Astrocyte (in vitro differentiated cells and primary cell): Measurements from ENCODE around the gene NDUFV3.
"Not testable (repeated sequence)": the region's sequence is repeated elsewhere in the genome, so short reads cannot be mapped to it uniquely, and the experiment has no call there.

Source experiments
- EZH2 ChIP-seq: IDR thresholded peaks from 2 replicates; pipeline ENCODE4 v1.6.1; 2012; ENCODE audit warnings: mild to moderate bottlenecking, low read length, inconsistent platforms; ENCODE audit not compliant: insufficient read depth
- TF ChIP-seq, protein P1 (sequence below): IDR thresholded peaks from 2 replicates; pipeline ENCODE4 v1.5.1; 2011; ENCODE audit warnings: low read depth, mild to moderate bottlenecking, inconsistent platforms, low read length, moderate library complexity; ENCODE audit not compliant: insufficient read depth

DNA sequence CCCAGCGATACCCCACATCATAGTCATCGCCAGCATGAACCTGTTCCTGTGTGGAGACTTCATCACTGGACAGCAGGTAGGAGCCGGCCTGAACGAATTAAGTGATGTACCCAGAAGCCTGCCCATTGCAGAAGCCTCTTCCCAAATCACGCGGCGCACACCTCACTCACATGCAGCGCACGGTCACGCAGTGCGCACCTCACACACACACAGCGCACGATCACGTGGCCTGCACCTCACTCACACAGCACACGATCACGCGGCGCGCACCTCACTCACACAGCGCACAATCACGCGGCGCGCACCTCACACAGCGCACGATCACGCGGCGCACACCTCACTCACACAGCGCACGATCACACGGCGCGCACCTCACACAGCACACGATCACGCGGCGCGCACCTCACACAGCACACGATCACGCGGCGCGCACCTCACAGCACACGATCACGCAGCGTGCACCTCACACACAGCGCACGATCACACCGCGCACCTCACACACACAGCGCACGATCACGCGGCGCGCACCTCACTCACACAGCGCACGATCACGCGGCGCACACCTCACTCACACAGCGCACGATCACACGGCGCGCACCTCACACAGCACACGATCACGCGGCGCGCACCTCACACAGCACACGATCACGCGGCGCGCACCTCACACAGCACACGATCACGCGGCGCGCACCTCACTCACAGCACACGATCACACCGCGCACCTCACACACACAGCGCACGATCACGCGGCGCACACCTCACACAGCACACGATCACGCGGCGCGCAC lies 44.8 kb upstream of the NDUFV3 start:
- TF ChIP-seq, protein P1, sequence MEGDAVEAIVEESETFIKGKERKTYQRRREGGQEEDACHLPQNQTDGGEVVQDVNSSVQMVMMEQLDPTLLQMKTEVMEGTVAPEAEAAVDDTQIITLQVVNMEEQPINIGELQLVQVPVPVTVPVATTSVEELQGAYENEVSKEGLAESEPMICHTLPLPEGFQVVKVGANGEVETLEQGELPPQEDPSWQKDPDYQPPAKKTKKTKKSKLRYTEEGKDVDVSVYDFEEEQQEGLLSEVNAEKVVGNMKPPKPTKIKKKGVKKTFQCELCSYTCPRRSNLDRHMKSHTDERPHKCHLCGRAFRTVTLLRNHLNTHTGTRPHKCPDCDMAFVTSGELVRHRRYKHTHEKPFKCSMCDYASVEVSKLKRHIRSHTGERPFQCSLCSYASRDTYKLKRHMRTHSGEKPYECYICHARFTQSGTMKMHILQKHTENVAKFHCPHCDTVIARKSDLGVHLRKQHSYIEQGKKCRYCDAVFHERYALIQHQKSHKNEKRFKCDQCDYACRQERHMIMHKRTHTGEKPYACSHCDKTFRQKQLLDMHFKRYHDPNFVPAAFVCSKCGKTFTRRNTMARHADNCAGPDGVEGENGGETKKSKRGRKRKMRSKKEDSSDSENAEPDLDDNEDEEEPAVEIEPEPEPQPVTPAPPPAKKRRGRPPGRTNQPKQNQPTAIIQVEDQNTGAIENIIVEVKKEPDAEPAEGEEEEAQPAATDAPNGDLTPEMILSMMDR: not testable (repeated sequence)
- not testable (repeated sequence) for TF ChIP-seq EZH2
